Mesothelial cell of epicardium (in vitro differentiated cells): Measurements from ENCODE around the gene TTBK2. TPM values are rescaled to one million over a fixed set of nuclear protein-coding genes. Genes with fewer than 3 reads are reported as not detected.
"Not testable (repeated sequence)": the region's sequence is repeated elsewhere in the genome, so short reads cannot be mapped to it uniquely, and the experiment has no call there.

Experiments used
- DNase-seq, 2 experiments: peaks; one replicate each; pipeline ENCODE4 v3.0.0; 2021; ENCODE audit warnings: low spot score in 2 of 2; ENCODE audit not compliant: unreplicated experiment in 2 of 2
- H3K27ac Mint-ChIP-seq: 2 replicates; pipeline ENCODE4 v1.8.0; 2021; ENCODE audit warnings: mixed read lengths
- H3K27me3 Mint-ChIP-seq: 2 replicates; pipeline ENCODE4 v1.8.0; 2021; ENCODE audit warnings: low read depth, mixed read lengths
- H3K36me3 Mint-ChIP-seq: 2 replicates; pipeline ENCODE4 v1.8.0; 2021; ENCODE audit warnings: mixed read lengths
- H3K4me1 Mint-ChIP-seq: 2 replicates; pipeline ENCODE4 v1.8.0; 2021; ENCODE audit warnings: mixed read lengths
- H3K4me3 Mint-ChIP-seq: 2 replicates; pipeline ENCODE4 v1.8.0; 2021; ENCODE audit warnings: mild to moderate bottlenecking, moderate library complexity, mixed read lengths
- H3K9me3 Mint-ChIP-seq: 2 replicates; pipeline ENCODE4 v1.8.0; 2021; ENCODE audit warnings: mixed read lengths
- total RNA-seq: library from RNA; stranded (reverse); gene quantifications from 3 replicates; pipeline ENCODE4 v1.2.1, GENCODE V29; 2021
- TF ChIP-seq, protein P1 (sequence below): fragments of 200-600 bp; sonication (generic); IDR thresholded peaks from one replicate; pipeline ENCODE4 v1.5.0; 2021; ENCODE audit warnings: antibody characterized with exemption; ENCODE audit not compliant: unreplicated experiment

TTBK2 gene
- total RNA-seq, 1 donor from 2014 or later = 21.1 TPM

DNA sequence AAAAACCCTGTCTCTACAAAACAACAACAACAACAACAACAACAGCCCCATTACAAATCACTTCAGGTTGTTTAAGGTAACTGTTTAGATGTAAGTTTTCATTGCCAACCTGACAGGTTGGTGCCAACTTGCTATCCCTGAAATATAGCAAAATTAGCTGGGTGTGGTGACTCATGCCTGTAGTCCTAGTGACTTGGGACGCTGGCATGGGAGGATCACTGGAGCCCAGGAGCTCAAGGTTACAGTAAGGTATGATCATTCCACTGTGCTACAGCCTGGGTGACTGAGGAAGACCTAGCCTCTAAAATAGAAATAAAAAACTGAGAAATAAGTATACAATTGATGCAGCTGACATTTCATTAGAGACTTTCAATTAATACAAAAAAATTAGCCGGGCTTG is 147.7 kb downstream of the TTBK2 start:
- no peak overlapping the region for H3K4me3 Mint-ChIP-seq
- H3K4me1 Mint-ChIP-seq = no peaks in the 10 kb centered on the region

DNA sequence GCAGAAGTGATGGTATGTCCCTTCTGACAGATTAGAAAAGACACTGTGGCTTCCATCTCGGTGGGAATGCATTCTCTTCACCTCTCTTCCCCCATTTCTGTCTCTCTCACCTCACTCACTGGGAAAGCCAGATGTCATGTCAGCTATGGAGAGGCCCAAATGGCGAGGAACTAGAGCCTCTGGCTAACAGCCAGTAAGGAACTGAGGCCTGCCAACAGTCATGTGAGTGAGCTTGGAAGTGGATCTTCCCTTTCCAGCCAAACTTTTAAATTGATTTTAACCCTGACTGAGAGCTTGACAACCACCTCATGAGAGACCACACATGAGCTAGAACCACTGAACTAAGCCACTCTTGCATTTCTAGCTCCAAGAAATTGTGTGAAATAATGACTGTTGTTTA is 148.4 kb downstream of the TTBK2 start:
- Mint-ChIP-seq H3K9me3 (peaks cover 11% of the 10 kb centered on the region), H3K4me3 (no peak overlapping the region), H3K27me3 (no peaks in the 10 kb centered on the region), H3K27ac (no peak overlapping the region), H3K4me1 (no peaks in the 10 kb centered on the region), H3K36me3 (peaks cover 31% of the 10 kb centered on the region)
- TF ChIP-seq, protein P1, sequence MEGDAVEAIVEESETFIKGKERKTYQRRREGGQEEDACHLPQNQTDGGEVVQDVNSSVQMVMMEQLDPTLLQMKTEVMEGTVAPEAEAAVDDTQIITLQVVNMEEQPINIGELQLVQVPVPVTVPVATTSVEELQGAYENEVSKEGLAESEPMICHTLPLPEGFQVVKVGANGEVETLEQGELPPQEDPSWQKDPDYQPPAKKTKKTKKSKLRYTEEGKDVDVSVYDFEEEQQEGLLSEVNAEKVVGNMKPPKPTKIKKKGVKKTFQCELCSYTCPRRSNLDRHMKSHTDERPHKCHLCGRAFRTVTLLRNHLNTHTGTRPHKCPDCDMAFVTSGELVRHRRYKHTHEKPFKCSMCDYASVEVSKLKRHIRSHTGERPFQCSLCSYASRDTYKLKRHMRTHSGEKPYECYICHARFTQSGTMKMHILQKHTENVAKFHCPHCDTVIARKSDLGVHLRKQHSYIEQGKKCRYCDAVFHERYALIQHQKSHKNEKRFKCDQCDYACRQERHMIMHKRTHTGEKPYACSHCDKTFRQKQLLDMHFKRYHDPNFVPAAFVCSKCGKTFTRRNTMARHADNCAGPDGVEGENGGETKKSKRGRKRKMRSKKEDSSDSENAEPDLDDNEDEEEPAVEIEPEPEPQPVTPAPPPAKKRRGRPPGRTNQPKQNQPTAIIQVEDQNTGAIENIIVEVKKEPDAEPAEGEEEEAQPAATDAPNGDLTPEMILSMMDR = no peak
- no peak for DNase-seq

More for the DNA sequence above, 147.7 kb downstream of the TTBK2 start:
- no peak for DNase-seq
- TF ChIP-seq, protein P1 = no peak
- H3K36me3 Mint-ChIP-seq = peaks cover 26% of the 10 kb centered on the region
- H3K27ac Mint-ChIP-seq = no peak overlapping the region
- peaks cover 6% of the 10 kb centered on the region for H3K9me3 Mint-ChIP-seq
- no peaks in the 10 kb centered on the region for H3K27me3 Mint-ChIP-seq

DNA sequence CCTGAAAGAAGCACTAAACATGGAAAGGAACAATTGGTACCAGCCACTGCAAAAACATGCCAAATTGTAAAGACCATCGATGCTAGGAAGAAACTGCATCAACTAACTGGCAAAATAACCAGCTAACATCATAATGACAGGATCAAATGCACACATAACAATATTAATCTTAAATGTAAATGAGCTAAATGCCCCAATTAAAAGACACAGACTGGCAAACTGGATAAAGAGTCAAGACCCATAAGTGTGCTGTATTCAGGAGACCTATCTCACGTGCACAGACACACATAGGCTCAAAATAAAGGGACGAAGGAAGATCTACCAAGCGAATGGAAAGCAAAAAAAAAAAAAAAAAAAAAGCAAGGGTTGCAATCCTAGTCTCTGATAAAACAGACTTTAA is 154.5 kb downstream of the TTBK2 start:
- Mint-ChIP-seq H3K9me3 (peaks cover 43% of the 10 kb centered on the region), H3K36me3 (peaks cover 53% of the 10 kb centered on the region)
- H3K4me1 Mint-ChIP-seq, H3K27ac Mint-ChIP-seq, H3K4me3 Mint-ChIP-seq, H3K27me3 Mint-ChIP-seq, DNase-seq: not testable (repeated sequence)

DNA sequence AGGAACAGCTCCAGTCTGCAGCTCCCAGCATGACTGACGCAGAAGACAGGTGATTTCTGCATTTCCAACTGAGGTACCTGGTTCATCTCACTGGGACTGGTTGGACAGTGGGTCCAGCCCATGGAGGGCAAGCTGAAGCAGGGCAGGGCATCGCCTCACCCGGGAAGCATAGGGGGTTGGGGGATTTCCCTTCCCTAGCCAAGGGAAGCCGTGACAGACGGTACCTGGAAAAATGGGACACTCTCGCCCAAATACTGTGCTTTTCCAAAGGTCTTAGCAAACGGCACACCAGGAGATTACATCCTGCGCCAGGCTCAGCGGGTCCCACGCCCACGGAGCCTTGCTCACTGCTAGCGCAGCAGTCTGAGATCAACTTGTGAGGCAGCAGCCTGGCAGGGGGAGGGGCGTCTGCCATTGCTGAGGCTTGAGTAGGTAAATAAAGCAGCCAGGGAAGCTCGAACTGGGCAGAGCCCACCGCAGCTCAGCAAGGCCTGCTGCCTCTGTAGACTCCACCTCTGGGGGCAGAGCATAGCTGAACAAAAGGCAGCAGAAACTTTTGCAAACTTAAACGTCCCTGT is 156.3 kb downstream of the TTBK2 start:
- not testable (repeated sequence) for DNase-seq, H3K27ac Mint-ChIP-seq, H3K4me1 Mint-ChIP-seq, H3K27me3 Mint-ChIP-seq, H3K4me3 Mint-ChIP-seq
- peaks cover 51% of the 10 kb centered on the region for H3K36me3 Mint-ChIP-seq
- H3K9me3 Mint-ChIP-seq = peaks cover 55% of the 10 kb centered on the region

DNA sequence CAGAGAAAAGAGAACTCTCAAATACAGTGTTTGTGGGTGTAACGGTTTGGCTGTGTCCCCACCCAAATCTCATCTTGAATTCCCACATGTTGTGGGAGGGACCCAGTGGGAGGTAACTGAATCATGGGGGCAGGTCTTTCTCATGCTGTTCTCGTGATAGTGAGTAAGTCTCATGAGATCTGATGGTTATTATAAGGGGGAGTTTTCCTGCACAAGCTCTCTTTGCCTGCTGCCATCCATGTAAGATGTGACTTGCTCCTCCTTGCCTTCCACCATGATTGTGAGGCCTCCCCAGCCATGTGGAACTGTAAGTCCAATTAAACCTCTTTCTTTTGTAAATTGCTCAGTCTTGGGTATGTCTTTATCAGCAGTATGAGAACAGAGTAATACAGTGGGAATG is 158.8 kb downstream of the TTBK2 start:
- H3K27me3 Mint-ChIP-seq, DNase-seq, H3K4me3 Mint-ChIP-seq, H3K4me1 Mint-ChIP-seq, H3K27ac Mint-ChIP-seq: not testable (repeated sequence)
- H3K36me3 Mint-ChIP-seq = peaks cover 43% of the 10 kb centered on the region
- H3K9me3 Mint-ChIP-seq = peaks cover 41% of the 10 kb centered on the region

DNA sequence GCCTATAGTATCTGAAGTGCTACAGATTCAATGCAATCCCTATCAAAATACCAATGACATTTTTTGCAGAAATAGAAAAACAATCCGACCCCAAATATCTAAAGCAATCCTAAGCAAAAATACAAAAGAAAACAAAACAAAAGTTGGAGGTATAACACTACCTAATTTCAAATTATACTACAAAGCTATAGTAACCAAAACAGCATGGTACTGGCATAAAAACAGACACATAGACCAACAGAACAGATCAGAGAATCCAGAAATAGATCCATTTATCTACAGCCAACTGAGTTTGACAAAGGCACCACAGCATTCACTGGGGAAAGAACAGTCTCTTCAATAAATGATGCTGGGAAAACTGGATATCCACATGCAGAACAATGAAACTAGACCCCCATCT is 159.8 kb downstream of the TTBK2 start:
- peaks cover 39% of the 10 kb centered on the region for H3K36me3 Mint-ChIP-seq
- no peak overlapping the region for H3K27ac Mint-ChIP-seq
- TF ChIP-seq, protein P1 = no peak
- H3K4me1 Mint-ChIP-seq = no peaks in the 10 kb centered on the region
- no peak for DNase-seq
- H3K27me3 Mint-ChIP-seq = no peaks in the 10 kb centered on the region
- H3K4me3 Mint-ChIP-seq = no peak overlapping the region
- peaks cover 34% of the 10 kb centered on the region for H3K9me3 Mint-ChIP-seq

DNA sequence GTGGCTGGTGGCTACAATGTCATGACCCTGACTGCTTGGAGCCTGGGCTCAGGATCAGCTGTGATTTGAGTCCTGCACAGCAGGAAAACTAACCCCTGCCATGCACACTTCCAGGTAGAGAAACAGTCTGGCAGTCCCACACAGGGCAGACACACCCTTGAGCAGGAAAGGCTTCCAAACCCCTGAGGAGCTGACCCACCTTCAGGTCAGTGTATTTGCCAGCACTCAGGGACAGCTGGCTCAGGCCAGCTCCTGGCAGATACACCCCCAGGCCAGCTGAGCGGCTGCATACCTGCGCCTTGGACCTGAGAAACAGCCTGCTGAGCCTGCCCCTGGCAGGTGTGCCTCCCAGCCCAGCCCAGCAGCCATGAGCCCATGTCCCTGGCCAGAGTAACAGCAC is 161.5 kb downstream of the TTBK2 start:
- Mint-ChIP-seq H3K27me3 (no peaks in the 10 kb centered on the region), H3K4me1 (no peaks in the 10 kb centered on the region), H3K27ac (no peak overlapping the region), H3K36me3 (peaks cover 29% of the 10 kb centered on the region), H3K9me3 (peaks cover 28% of the 10 kb centered on the region), H3K4me3 (no peak overlapping the region)
- TF ChIP-seq, protein P1 = no peak
- no peak for DNase-seq
